ENCODE results near the gene TMEM143. TPM values are rescaled to one million over a fixed set of nuclear protein-coding genes. Genes with fewer than 3 reads are reported as not detected.

Gene TMEM143
- total RNA-seq, 6 donors from 2014 or later: 4.7 to 34.6 (median 16.6) TPM

GRCh38 chr19:48351341-48351752 is 12.4 kb downstream of the TMEM143 start:
- H3K9me3 ChIP-seq: no peaks in the 10 kb centered on the region
- H3K4me1 ChIP-seq: no peaks in the 10 kb centered on the region
- TF ChIP-seq CTCF (IDR thresholded peaks at IDR 0.05) (peak; percentile 67 to 93 (median 74)), POLR2AphosphoS5 (IDR thresholded peaks at IDR 0.05) (no peak), POLR2A (IDR thresholded peaks at IDR 0.05) (no peak)
- H3K27ac ChIP-seq: no peak overlapping the region
- no peaks in the 10 kb centered on the region for H3K27me3 ChIP-seq
- WGBS, 2 donors: 43 to 54% methylated on average over 6 to 8 of the region's 8 CpGs
- peak; percentile 76 to 84 for ATAC-seq (ENCODE audit: low FRiP score in 2 of 2)
- H3K36me3 ChIP-seq: no peaks in the 10 kb centered on the region
- peak; percentile 77 to 84 for DNase-seq
- H3K4me3 ChIP-seq: no peak overlapping the region

GRCh38 chr19:48350856-48351255 is 12.9 kb downstream of the TMEM143 start:
- no peak for TF ChIP-seq POLR2A (IDR thresholded peaks at IDR 0.05)
- no peak for TF ChIP-seq EP300 (IDR thresholded peaks at IDR 0.05)
- TF ChIP-seq POLR2AphosphoS5 (IDR thresholded peaks at IDR 0.05): no peak
- TF ChIP-seq CTCF (IDR thresholded peaks at IDR 0.05): no peak
- WGBS, 2 donors: 92 to 94% methylated on average over 5 of the region's 5 CpGs
- Histone ChIP-seq H3K4me3 (no peak overlapping the region), H3K9me3 (no peaks in the 10 kb centered on the region), H3K27ac (no peak overlapping the region), H3K36me3 (no peaks in the 10 kb centered on the region), H3K4me1 (no peaks in the 10 kb centered on the region), H3K27me3 (no peaks in the 10 kb centered on the region)
- no peak for DNase-seq
- ATAC-seq (ENCODE audit: low FRiP score in 2 of 2): no peak

- Histone ChIP-seq H3K27ac (no peak overlapping the region), H3K9me3 (no peaks in the 10 kb centered on the region), H3K36me3 (peaks cover 0 to 3% (median 0%) of the 10 kb centered on the region in 4 donors), H3K4me1 (no peaks in the 10 kb centered on the region), H3K4me3 (no peak overlapping the region), H3K27me3 (no peaks in the 10 kb centered on the region)
- DNase-seq (no peak), ATAC-seq (ENCODE audit: low FRiP score in 2 of 2) (no peak)
- 92 to 93% methylated on average over 7 of the region's 7 CpGs for WGBS, 2 donors
- no peak for TF ChIP-seq CTCF (IDR thresholded peaks at IDR 0.05)
- TF ChIP-seq POLR2A (IDR thresholded peaks at IDR 0.05): no peak
- TF ChIP-seq EP300 (IDR thresholded peaks at IDR 0.05): no peak
- no peak for TF ChIP-seq POLR2AphosphoS5 (IDR thresholded peaks at IDR 0.05)
Observed at GRCh38 chr19:48348737-48349136, 15.0 kb downstream of the TMEM143 start.

- Histone ChIP-seq H3K36me3 (peaks cover 0 to 3% (median 0%) of the 10 kb centered on the region in 4 donors), H3K27me3 (no peaks in the 10 kb centered on the region), H3K27ac (no peak overlapping the region), H3K9me3 (no peaks in the 10 kb centered on the region), H3K4me1 (no peaks in the 10 kb centered on the region), H3K4me3 (no peak overlapping the region)
- no peak for DNase-seq
- TF ChIP-seq EP300 (IDR thresholded peaks at IDR 0.05) (no peak), POLR2AphosphoS5 (IDR thresholded peaks at IDR 0.05) (no peak), CTCF (IDR thresholded peaks at IDR 0.05) (no peak), POLR2A (IDR thresholded peaks at IDR 0.05) (no peak)
- 60 to 63% methylated on average over 5 of the region's 5 CpGs for WGBS, 2 donors
- no peak for ATAC-seq (ENCODE audit: low FRiP score in 2 of 2)
Observed at GRCh38 chr19:48348045-48348444, 15.7 kb downstream of the TMEM143 start.

- Histone ChIP-seq H3K36me3 (peaks cover 0 to 7% (median 0%) of the 10 kb centered on the region in 4 donors), H3K27ac (no peak overlapping the region), H3K4me1 (no peaks in the 10 kb centered on the region), H3K4me3 (no peak overlapping the region), H3K9me3 (no peaks in the 10 kb centered on the region), H3K27me3 (no peaks in the 10 kb centered on the region)
- no peak for DNase-seq
- 83 to 98% methylated on average over 2 of the region's 2 CpGs for WGBS, 2 donors
- ATAC-seq (ENCODE audit: low FRiP score in 2 of 2): no peak
- TF ChIP-seq POLR2A (IDR thresholded peaks at IDR 0.05): no peak
- TF ChIP-seq CTCF (IDR thresholded peaks at IDR 0.05): no peak
- no peak for TF ChIP-seq EP300 (IDR thresholded peaks at IDR 0.05)
- TF ChIP-seq POLR2AphosphoS5 (IDR thresholded peaks at IDR 0.05): no peak
Observed at GRCh38 chr19:48346191-48346590, 17.5 kb downstream of the TMEM143 start.

All from upper lobe of left lung (tissue), 6 donors.